C4-2B (cell line): Measurements from ENCODE around the gene ANKH.

Experiments
- CTCF ChIP-seq: fragments of 450-650 bp; conservative IDR thresholded peaks from 2 replicates; pipeline ENCODE4 v1.5.1; 2017; ENCODE audit warnings: mild to moderate bottlenecking
- ZFX ChIP-seq: fragments of 450-650 bp; IDR thresholded peaks from 2 replicates; pipeline ENCODE4 v1.6.1; 2017

GRCh38 chr5:14787801-14788579 lies 83.6 kb downstream of the ANKH start:
- TF ChIP-seq CTCF: no peak
- TF ChIP-seq ZFX: no peak
